Measurements from ENCODE around the gene ZNF107. TPM values are rescaled to one million over a fixed set of nuclear protein-coding genes. Genes with fewer than 3 reads are reported as not detected.

The ZNF107 gene
- total RNA-seq, 2 experiments from 2014 or later: 12.4 TPM

GRCh38 chr7:64755865-64756264 is 89.9 kb downstream of the ZNF107 start:
- no peaks in the 10 kb centered on the region for H3K27me3 Mint-ChIP-seq
- POLR2A ChIA-PET: no interaction called here
- no peaks in the 10 kb centered on the region for H3K27me3 ChIP-seq (ENCODE audit: control insufficient read depth in 1 of 2, insufficient read depth in 2 of 2, low read length in 2 of 2)
- H3K27ac ChIP-seq (ENCODE audit: low read depth in 1 of 2, low read length in 2 of 2): no peak overlapping the region
- H3K36me3 Mint-ChIP-seq (ENCODE audit: low read depth): no peaks in the 10 kb centered on the region
- CTCF ChIA-PET: no interaction called here
- H3K4me1 ChIP-seq (ENCODE audit: insufficient read depth, low read length): no peaks in the 10 kb centered on the region
- H3K9me3 Mint-ChIP-seq: no peaks in the 10 kb centered on the region
- H3K4me1 Mint-ChIP-seq (ENCODE audit: low read depth): no peaks in the 10 kb centered on the region
- no peak overlapping the region for H3K27ac Mint-ChIP-seq
- H3K36me3 ChIP-seq (ENCODE audit: insufficient read depth, low read length): no peaks in the 10 kb centered on the region
- ATAC-seq (ENCODE audit: poor library complexity) (no peak), DNase-seq (no peak)
- H3K4me3 Mint-ChIP-seq: no peak overlapping the region
- intact Hi-C loops (cut with DNase I, micrococcal nuclease): no loop called here
- H3K4me3 ChIP-seq (ENCODE audit: low read length): no peak overlapping the region
- no peaks in the 10 kb centered on the region for H3K9me3 ChIP-seq (ENCODE audit: control insufficient read depth in 1 of 2, insufficient read depth in 1 of 2, low read length in 2 of 2)
- TF ChIP-seq CTCF (IDR thresholded peaks at IDR 0.05): no peak

- no peaks in the 10 kb centered on the region for H3K4me1 Mint-ChIP-seq (ENCODE audit: low read depth)
- no peak overlapping the region for H3K4me3 Mint-ChIP-seq
- intact Hi-C loops (cut with DNase I, micrococcal nuclease): no loop called here
- ChIA-PET CTCF (no interaction called here), POLR2A (interaction anchor here (0.6 kb wide), 1 partner anchor 192 kb away, joined by 3 read pairs; no protein-coding TSS in a partner anchor)
- H3K27me3 Mint-ChIP-seq: no peaks in the 10 kb centered on the region
- Histone ChIP-seq H3K27me3 (ENCODE audit: control insufficient read depth in 1 of 2, insufficient read depth in 2 of 2, low read length in 2 of 2) (no peaks in the 10 kb centered on the region), H3K36me3 (ENCODE audit: insufficient read depth, low read length) (no peaks in the 10 kb centered on the region), H3K9me3 (ENCODE audit: control insufficient read depth in 1 of 2, insufficient read depth in 1 of 2, low read length in 2 of 2) (no peaks in the 10 kb centered on the region), H3K4me3 (ENCODE audit: low read length) (no peak overlapping the region), H3K27ac (ENCODE audit: low read depth in 1 of 2, low read length in 2 of 2) (no peak overlapping the region), H3K4me1 (ENCODE audit: insufficient read depth, low read length) (no peaks in the 10 kb centered on the region)
- no peak for TF ChIP-seq CTCF (IDR thresholded peaks at IDR 0.05)
- DNase-seq: no peak
- H3K9me3 Mint-ChIP-seq: no peaks in the 10 kb centered on the region
- ATAC-seq (ENCODE audit: poor library complexity): no peak
- H3K27ac Mint-ChIP-seq: no peak overlapping the region
- H3K36me3 Mint-ChIP-seq (ENCODE audit: low read depth): no peaks in the 10 kb centered on the region
Observed at GRCh38 chr7:64758151-64758550, 92.2 kb downstream of the ZNF107 start.

Small RNAs within 50 kb of the gene (microRNA-seq; reads per million reads assigned to microRNA genes)
- 1.0 reads per million for gene MIR6839 (ENCODE audit: borderline microRNAs expressed, borderline replicate concordance)

Other genes starting within 250 kb of the ZNF107 start
- 1 to 10 TPM; 8.3 to 8.9 TPM for gene ZNF680, start 103.1 kb upstream of the ZNF107 start, total RNA-seq
- 1 to 10 TPM; 5.6 to 7.3 TPM for gene ZNF138, start 128.3 kb downstream of the ZNF107 start, total RNA-seq
- 1 to 10 TPM; 6.8 TPM for gene ZNF273, start 237.1 kb downstream of the ZNF107 start, total RNA-seq